Mucosa of stomach (tissue), 1 donor: ENCODE results near the gene NDUFV1.
"Not testable (repeated sequence)": the region's sequence is repeated elsewhere in the genome, so short reads cannot be mapped to it uniquely, and the experiment has no call there.

ENCODE experiments used
- H3K27me3 ChIP-seq: one replicate; pipeline ENCODE4 v1.7.0; 2013; ENCODE audit warnings: mild to moderate bottlenecking, low read length; ENCODE audit not compliant: control insufficient read depth, insufficient read depth
- H3K36me3 ChIP-seq: one replicate; pipeline ENCODE4 v1.7.0; 2013; ENCODE audit warnings: low read length; ENCODE audit not compliant: control insufficient read depth, insufficient read depth
- H3K4me1 ChIP-seq: one replicate; pipeline ENCODE4 v1.7.0; 2013; ENCODE audit warnings: mild to moderate bottlenecking, low read length; ENCODE audit not compliant: control insufficient read depth, insufficient read depth
- H3K4me3 ChIP-seq: one replicate; pipeline ENCODE4 v1.7.0; 2013; ENCODE audit warnings: low read length
- H3K9ac ChIP-seq: one replicate; pipeline ENCODE4 v1.7.0; 2013; ENCODE audit warnings: mild to moderate bottlenecking, low read length, moderate library complexity
- H3K9me3 ChIP-seq: one replicate; pipeline ENCODE4 v1.7.0; 2013; ENCODE audit warnings: mild to moderate bottlenecking, low read length, moderate library complexity; ENCODE audit not compliant: control insufficient read depth
- donor health status: Pancreatic carcinoma.

Gene NDUFV1

GRCh38 chr11:67592880-67593564, 13.7 kb upstream of the NDUFV1 start:
- Histone ChIP-seq H3K9ac (no peak overlapping the region), H3K4me3 (no peak overlapping the region), H3K9me3 (no peaks in the 10 kb centered on the region), H3K36me3 (no peaks in the 10 kb centered on the region), H3K4me1 (no peaks in the 10 kb centered on the region), H3K27me3 (no peaks in the 10 kb centered on the region)

DNA sequence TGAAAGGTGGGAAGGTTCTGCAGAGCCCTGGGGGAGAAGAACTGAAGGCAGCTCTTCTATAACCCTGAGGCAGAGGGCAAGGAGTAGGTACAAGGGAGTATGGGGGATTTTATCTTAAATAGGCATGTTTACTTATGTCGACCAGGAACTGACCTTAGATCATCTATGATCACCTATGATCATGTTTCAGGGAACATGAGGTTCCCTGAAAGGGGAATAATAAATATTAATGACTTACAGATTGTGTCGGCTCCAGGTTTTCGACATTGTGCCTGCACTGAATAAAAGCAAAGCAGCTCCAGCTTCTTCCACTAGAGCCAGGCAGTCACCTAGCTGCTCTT, 13.2 kb upstream of the NDUFV1 start:
- no peaks in the 10 kb centered on the region for H3K4me1 ChIP-seq
- H3K36me3 ChIP-seq, result no peaks in the 10 kb centered on the region
- H3K9ac ChIP-seq, result no peak overlapping the region
- no peak overlapping the region for H3K4me3 ChIP-seq
- H3K9me3 ChIP-seq, result no peaks in the 10 kb centered on the region
- H3K27me3 ChIP-seq, result no peaks in the 10 kb centered on the region

DNA sequence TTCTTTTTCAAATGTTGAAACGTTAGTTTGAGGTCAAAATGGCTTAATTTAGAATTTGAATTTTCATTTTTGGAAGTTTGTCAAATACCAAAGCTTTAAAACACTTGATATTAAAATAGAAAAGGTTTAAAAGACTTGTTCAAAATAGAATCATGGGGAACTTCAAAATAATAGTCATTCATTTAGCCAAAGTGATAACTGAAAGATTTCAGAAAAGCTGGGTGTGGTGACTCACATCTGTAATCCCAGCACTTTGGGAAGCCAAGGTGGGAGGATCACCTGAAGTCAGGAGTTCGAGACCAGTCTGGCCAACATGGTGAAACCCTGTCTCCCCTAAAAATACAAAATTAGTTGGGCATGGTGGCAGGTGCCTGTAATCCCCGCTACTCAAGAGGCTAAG, 12.3 kb upstream of the NDUFV1 start:
- no peaks in the 10 kb centered on the region for H3K27me3 ChIP-seq
- no peaks in the 10 kb centered on the region for H3K9me3 ChIP-seq
- H3K36me3 ChIP-seq, result no peaks in the 10 kb centered on the region
- no peak overlapping the region for H3K4me3 ChIP-seq
- H3K9ac ChIP-seq, result no peak overlapping the region
- H3K4me1 ChIP-seq, result no peaks in the 10 kb centered on the region

- no peaks in the 10 kb centered on the region for H3K4me1 ChIP-seq
- H3K4me3 ChIP-seq, result no peak overlapping the region
- H3K36me3 ChIP-seq, result no peaks in the 10 kb centered on the region
- H3K9me3 ChIP-seq, result no peaks in the 10 kb centered on the region
- H3K9ac ChIP-seq, result no peak overlapping the region
- H3K27me3 ChIP-seq, result no peaks in the 10 kb centered on the region
These were observed 9.9 kb upstream of the NDUFV1 start for GRCh38 chr11:67596753-67597300.

- not testable (repeated sequence) for H3K9ac ChIP-seq, H3K36me3 ChIP-seq, H3K4me3 ChIP-seq, H3K9me3 ChIP-seq, H3K27me3 ChIP-seq, H3K4me1 ChIP-seq
These were observed 9.3 kb upstream of the NDUFV1 start for GRCh38 chr11:67597458-67597857.

- not testable (repeated sequence) for H3K4me3 ChIP-seq, H3K9ac ChIP-seq, H3K9me3 ChIP-seq, H3K4me1 ChIP-seq, H3K27me3 ChIP-seq, H3K36me3 ChIP-seq
These were observed 8.8 kb upstream of the NDUFV1 start for GRCh38 chr11:67597963-67598362.

DNA sequence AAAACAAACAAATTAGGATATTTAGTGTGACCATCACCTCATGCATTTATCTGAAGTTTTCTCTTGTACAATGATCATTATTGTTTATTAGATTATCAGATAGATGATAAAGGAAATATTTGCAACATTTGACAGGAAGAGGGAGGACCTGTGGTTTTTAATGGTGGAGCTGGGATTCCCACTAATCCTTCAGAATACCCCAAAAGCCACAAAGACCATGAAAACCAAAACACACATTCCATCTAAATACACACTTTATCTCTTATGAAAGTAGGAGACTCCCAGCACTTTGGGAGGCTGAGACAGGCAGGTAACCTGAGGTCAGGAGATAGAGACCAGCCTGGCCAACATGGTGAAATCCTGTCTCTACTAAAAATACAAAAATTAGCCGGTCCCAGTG, 7.6 kb upstream of the NDUFV1 start:
- no peak overlapping the region for H3K4me3 ChIP-seq

GRCh38 chr11:67600324-67601029, 6.3 kb upstream of the NDUFV1 start:
- Histone ChIP-seq H3K27me3 (no peaks in the 10 kb centered on the region), H3K4me1 (no peaks in the 10 kb centered on the region), H3K9me3 (no peaks in the 10 kb centered on the region), H3K36me3 (no peaks in the 10 kb centered on the region), H3K9ac (no peak overlapping the region), H3K4me3 (no peak overlapping the region)

More for the DNA sequence above, 7.6 kb upstream of the NDUFV1 start:
- Histone ChIP-seq H3K4me1 (no peaks in the 10 kb centered on the region), H3K36me3 (no peaks in the 10 kb centered on the region), H3K9me3 (no peaks in the 10 kb centered on the region), H3K9ac (no peak overlapping the region), H3K27me3 (no peaks in the 10 kb centered on the region)

GRCh38 chr11:67601098-67601497, 5.6 kb upstream of the NDUFV1 start:
- H3K4me3 ChIP-seq, result no peak overlapping the region
- no peaks in the 10 kb centered on the region for H3K9me3 ChIP-seq
- no peaks in the 10 kb centered on the region for H3K4me1 ChIP-seq
- no peaks in the 10 kb centered on the region for H3K27me3 ChIP-seq
- H3K9ac ChIP-seq, result no peak overlapping the region
- H3K36me3 ChIP-seq, result no peaks in the 10 kb centered on the region

DNA sequence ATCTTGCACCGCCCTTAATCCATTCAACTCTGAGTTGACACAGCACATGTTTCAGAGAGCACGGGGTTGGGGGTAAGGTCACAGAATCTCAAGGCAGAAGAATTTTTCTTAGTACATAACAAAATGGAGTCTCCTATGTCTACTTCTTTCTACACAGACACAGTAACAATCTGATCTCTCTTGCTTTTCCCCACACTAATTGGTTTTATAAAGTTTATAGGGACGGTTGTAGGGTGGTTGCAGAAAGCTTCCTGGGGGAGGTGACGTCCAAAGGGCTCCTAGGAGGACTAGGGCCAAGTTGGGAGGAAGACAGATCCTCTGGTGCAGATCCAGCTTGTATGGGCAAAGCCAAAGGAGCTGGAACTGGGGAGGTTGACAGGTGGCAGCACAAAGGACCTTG, 2.6 kb upstream of the NDUFV1 start:
- not testable (repeated sequence) for H3K9me3 ChIP-seq, H3K36me3 ChIP-seq, H3K9ac ChIP-seq, H3K4me3 ChIP-seq, H3K27me3 ChIP-seq
- peaks cover 15% of the 10 kb centered on the region for H3K4me1 ChIP-seq

DNA sequence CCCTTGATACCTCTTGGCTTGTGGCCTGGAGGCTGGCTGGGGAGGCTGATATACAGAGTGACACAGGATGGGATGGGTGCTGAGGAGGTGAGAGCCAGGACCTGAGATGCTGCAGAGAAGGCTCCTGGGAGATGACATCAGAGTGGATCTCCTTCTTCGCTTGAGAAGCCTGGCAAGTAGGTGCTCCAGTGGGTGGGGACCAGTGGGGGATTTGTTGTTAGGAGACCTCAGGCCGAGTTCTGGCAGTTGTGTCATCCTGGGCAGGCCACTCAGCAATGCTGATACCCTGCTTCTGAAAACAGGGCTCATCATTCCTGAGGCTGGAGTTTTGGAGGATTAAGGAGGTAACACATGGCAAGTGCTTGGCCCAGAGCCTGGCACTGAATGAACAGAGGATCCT, 1.9 kb upstream of the NDUFV1 start:
- Histone ChIP-seq H3K27me3 (no peaks in the 10 kb centered on the region), H3K4me3 (no peak overlapping the region), H3K4me1 (peaks cover 15% of the 10 kb centered on the region), H3K9me3 (no peaks in the 10 kb centered on the region), H3K36me3 (no peaks in the 10 kb centered on the region), H3K9ac (no peak overlapping the region)

DNA sequence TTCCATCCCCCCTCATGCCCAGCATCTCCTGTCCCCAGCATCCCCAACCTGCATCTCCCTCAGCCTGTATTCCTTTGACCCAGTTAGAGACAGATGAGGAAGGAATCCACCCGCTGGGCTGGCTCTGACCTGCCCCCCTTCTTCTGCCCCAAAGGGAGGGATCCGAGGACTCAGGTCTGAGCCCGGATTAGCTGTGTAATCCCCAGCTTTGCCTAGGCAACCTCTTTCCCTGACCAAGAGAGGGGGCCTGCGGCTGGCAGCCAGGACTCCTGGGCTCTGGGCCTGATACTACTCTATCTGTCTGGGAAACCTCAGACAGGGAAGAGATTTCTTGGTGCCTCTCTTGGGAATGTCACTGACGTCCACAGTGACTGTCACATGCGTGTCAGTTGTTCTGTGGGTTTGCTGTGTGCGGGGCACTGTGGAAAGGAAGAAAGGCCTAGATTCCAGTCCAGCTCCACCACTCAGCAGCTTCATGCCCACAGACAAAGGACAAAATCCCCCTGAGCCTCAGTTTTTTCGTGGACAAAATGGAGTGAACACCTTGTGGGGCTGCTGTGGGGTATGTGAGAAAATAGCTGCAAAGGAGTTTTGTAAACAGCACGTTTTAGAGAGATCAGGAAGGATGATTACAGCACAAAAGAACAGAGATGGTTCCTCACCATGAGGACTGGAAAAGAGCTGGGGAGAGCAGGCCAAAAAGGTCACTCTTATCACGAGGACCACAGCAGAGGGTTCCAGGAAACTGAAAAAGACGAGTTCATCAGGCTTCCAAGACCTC, 1.3 kb upstream of the NDUFV1 start:
- Histone ChIP-seq H3K27me3 (no peaks in the 10 kb centered on the region), H3K36me3 (peaks cover 5% of the 10 kb centered on the region), H3K9me3 (no peaks in the 10 kb centered on the region), H3K4me1 (peaks cover 15% of the 10 kb centered on the region), H3K4me3 (no peak overlapping the region), H3K9ac (peak overlapping the region; percentile 93)
